Gastrocnemius medialis (tissue), 4 donors: ENCODE results near the gene RIOX2.

ENCODE experiments used
- CTCF ChIP-seq, 5 experiments: fragments of 450-650 bp in 3 of 5; fragments of 200-600 bp in 2 of 5; sonication (generic) in 2 of 5; IDR thresholded peaks in 4 of 5; conservative IDR thresholded peaks in 1 of 5; 1 replicate in 4 of 5; 2 replicates in 1 of 5; pipeline ENCODE4 v1.5.1; 2016 to 2019; ENCODE audit warnings: antibody characterized with exemption in 5 of 5, mild to moderate bottlenecking in 3 of 5, moderate library complexity in 3 of 5
- POLR2A ChIP-seq, 2 donors: fragments of 450-650 bp; IDR thresholded peaks; one replicate each; pipeline ENCODE4 v1.6.1; 2017; ENCODE audit warnings: antibody characterized with exemption in 2 of 2, mild to moderate bottlenecking in 2 of 2, moderate library complexity in 2 of 2

GRCh38 chr3:97938444-97938843 lies 33.8 kb downstream of the RIOX2 start:
- TF ChIP-seq CTCF (IDR thresholded peaks at IDR 0.05 in 4 of 5, conservative IDR thresholded peaks at IDR 0.05 in 1 of 5) (no peak), POLR2A (IDR thresholded peaks at IDR 0.05) (no peak)
